ENCODE measurements around the gene STX1B.
A peak's percentile ranks its signal among the peaks of the same experiment; 100 is the strongest.
"Not testable (repeated sequence)": the region's sequence is repeated elsewhere in the genome, so short reads cannot be mapped to it uniquely, and the experiment has no call there.

The STX1B gene

DNA sequence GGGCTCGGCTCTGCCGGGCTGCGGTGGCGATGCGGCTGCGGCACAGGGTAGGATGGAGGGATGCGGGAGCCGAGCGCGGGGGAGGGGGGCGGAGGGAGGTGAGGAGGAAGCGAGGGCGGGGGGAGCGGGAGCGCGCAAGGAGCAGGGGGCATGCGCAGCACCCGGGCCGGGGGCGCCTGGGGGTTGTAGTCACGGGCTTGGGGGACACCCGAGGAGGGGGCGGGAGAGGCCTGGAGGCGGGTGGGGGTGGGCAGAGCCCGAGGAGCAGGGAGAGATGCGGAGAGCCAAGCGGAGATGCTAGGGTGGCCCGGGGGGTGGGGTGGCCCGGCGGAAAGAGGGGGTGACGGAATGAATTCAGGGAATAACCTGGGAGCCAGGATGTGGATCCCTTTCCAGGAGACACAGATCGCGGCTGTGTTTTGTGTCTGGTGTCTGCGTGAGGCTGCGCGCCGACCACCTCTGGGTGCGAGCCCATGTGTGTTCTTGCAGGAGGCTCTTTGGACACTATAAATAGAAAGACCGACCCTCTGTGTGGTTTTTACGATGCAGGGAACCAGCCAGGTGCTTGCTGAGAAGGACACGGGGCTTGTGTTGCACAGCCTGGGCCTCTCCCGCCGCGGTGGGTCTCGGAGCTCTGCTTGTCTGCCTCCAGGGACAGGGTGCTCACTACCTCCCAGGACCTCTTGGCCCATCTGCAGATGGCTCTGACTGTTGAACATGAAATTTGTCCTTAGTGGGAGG, at the start of gene STX1B:
Gene STX1B, minus strand, starts transcription at position 54 of the 741 bp plus-strand sequence. CDS start 242 bp downstream, outside the sequence.
- DNase-seq (ENCODE audit: low read depth), result no peak

DNA sequence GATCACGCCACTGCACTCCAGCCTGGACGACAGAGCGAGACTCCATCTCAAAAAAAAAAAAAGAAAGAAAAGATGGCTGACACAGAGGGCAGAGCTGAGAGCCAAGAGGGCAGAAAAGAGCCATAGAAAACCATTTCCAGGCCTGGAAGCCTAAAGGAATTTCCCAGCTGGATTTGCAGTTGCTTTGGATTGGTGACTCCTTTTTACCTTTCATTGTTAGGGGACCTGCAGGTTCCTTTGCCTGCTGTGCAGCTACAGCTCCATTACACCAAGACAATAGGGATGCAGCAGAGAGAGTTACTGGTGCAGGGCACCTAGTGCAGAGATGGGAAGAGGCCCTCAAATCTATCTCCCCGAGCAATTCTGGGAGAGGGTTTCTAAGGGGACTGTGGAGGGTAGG, 45.2 kb upstream of the STX1B start:
- no peak for DNase-seq (ENCODE audit: low read depth)

DNA sequence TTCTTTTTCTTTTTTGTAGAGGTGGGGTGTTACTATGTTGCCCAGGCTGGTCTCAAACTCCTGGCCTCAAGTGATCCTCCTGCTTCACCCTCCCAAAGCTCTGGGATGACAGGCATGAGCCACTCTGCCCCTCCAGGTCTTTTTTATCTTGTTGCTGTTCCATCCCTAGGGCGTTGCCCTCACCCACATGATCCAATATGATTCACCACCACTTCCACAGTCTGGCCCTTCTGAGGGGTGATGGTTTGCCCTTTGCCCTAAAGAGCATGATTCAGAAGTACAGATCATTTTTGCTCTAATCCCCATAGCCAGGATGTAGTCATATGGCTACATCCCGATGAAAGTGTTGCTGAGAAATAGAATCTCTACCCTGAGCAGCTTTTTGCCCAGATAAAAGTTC, 41.7 kb upstream of the STX1B start:
- DNase-seq (ENCODE audit: low read depth), result peak; percentile 88

DNA sequence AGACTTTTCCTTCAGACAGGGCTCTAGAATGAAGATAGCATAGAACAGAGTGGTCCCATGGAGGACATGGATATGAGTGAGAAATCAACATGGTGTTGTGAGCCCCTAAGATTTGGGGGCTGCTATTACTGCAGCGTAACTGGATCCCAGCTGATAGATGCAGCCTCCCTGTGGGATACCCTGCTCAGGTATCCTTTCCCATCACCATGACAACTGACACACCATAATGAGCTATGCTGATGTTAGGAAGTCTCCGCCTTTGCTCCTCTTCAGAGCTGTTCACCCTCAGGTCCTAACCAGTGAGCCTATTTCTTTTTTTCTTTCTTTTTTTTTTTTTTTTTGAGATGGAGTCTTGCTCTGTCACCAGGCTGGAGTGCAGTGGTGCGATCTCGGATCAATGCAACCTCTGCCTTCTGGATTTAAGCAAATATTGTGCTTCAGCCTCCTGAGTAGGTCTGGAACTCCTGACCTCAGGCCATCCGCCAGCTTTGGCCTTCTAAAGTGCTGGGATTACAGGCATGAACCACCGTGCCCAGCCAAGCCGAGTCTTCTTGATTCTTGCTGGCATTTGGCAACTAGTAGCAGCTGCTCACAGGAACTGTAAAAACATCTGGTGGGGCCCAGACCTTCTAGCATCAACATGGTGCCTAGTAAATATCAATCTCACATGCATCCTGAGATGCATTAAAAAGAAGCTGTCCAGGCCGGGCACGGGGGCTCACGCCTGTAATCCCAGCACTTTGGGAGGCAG, 40.0 kb upstream of the STX1B start:
- DNase-seq (ENCODE audit: low read depth), result peak; percentile 67

DNA sequence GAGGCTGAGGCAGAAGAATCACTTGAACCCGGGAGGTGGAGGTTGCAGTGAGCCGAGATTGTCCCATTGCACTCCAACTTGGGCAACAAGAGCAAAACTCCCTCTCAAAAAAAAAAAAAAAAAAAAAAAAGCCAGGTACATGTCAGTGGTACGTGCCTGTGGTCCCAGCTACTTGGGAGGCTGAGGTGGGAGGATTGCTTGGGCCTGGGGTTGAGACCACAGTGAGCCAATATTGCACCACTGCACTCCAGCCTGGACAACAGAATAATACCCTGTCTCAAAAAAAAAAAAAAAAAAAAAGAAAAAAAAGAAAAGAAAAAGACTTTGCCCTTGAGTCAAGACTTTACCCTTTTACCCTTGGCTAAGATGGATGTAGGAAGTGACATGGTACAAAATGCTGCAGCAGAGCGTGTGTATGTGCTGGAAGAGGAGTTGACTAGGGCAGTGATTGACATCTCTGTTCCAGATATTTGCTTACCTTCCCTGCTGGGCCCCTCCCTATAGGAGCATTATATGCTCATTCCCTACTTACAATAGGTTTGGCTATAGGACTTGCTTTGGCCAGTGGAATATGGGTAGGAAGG, 33.6 kb upstream of the STX1B start:
- no peak for DNase-seq (ENCODE audit: low read depth)

DNA sequence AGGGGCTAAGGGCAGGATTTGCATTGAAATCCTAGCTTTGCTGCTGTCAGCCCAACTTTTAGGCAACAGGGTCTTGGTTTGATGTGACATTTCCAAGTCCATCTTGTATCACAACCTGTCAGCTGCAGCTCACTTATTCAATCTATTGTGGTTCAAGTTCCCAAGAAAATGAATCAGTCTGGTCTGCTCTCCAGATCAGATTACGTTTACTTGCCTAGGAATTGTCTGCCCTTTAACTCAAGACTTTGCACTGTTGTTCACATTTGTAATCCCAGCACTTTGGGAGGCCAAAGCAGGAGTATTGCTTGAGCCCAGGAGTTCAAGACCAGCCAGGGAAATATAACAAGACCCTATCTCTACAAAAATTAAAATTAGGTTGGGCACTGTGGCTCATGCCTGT, 32.9 kb upstream of the STX1B start:
- DNase-seq (ENCODE audit: low read depth), result peak; percentile 13

DNA sequence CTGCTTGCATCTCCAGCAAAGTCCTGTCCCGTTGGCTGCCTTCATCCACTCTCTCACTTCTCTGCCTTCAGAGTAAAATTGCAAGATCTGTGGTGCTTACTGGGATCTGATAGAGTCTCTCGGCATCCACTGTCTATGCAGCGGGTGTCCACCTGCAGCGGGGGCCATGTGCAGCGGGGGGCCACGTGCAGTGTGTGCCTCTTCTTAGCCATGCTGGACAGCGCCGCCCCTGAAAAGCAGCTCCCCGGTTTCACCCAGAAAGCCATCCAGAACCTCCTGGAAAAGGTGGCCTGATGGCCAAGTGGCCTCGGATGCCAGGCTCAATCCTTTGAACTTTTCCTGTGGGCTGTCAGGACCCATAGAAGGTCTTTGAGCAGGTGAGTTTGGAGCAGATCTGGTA, 32.4 kb upstream of the STX1B start:
- no peak for DNase-seq (ENCODE audit: low read depth)

DNA sequence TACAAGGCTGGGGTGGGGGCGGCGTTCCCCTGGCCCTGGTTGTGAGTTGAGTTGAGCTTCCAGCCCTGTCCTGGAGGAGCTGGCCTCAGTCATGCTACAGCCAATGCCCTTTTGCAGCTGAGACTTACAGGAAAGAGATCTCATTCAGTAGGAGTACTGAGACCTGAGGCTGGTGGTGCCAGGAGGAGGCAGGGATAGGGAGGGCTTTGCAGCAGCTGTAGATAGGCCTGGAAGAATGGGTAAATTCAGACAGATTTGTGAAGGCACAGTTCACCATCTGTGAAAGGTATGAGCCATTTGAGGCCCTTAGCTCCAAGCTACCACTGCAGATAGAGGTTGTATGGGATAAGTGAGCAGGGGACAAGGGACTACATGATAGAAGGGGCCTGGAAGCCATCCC, 28.6 kb upstream of the STX1B start:
- no peak for DNase-seq (ENCODE audit: low read depth)

DNA sequence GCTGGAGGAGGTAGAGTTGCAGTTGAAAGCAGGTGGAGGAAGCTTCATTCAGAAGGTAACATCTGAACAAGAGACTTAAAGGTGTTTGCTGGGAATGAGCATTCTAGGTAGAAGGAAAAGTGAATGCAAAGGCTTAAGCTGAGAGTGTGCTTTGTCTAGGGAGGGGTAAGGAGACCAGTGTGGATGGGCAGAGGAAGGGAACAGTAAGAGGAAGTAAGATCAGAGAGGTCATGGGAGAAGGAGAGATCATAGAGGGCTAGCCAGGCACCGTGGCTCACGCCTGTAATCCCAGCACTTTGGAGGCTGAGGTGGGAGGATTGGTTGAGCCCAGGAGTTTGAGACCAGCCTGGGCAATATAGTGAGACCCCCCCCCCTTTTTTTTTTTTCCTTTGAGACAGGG, 26.3 kb upstream of the STX1B start:
- no peak for DNase-seq (ENCODE audit: low read depth)

DNA sequence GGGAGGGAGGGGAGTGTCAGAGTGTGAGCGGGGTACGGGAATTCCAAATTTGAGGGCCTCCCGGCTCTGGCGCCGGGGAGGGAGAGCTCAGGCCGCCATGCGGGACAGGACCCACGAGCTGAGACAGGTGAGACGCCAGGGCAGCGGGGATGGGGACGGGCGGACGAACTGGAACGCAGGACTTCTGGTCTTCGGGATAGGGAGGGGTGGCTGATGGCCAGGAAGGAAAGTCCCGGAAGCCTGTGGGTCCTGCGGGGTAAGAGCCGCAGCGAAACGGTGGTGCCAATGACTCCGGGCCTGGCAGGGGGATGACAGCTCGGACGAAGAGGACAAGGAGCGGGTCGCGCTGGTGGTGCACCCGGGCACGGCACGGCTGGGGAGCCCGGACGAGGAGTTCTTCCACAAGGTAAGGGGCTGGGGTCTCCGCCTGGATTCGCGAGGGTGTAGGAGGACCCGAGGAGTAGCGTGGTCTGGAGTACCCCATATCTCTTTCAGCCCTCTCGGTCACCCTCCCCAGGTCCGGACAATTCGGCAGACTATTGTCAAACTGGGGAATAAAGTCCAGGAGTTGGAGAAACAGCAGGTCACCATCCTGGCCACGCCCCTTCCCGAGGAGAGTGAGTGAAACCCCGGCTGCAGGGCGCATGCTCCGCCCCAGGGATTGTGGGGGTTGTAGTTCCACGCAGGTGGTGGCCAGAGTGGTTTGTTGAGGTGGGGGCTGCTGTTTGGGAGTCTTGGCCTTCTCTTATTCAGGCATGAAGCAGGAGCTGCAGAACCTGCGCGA, 23.5 kb upstream of the STX1B start:
- DNase-seq (ENCODE audit: low read depth), result peak; percentile 66

DNA sequence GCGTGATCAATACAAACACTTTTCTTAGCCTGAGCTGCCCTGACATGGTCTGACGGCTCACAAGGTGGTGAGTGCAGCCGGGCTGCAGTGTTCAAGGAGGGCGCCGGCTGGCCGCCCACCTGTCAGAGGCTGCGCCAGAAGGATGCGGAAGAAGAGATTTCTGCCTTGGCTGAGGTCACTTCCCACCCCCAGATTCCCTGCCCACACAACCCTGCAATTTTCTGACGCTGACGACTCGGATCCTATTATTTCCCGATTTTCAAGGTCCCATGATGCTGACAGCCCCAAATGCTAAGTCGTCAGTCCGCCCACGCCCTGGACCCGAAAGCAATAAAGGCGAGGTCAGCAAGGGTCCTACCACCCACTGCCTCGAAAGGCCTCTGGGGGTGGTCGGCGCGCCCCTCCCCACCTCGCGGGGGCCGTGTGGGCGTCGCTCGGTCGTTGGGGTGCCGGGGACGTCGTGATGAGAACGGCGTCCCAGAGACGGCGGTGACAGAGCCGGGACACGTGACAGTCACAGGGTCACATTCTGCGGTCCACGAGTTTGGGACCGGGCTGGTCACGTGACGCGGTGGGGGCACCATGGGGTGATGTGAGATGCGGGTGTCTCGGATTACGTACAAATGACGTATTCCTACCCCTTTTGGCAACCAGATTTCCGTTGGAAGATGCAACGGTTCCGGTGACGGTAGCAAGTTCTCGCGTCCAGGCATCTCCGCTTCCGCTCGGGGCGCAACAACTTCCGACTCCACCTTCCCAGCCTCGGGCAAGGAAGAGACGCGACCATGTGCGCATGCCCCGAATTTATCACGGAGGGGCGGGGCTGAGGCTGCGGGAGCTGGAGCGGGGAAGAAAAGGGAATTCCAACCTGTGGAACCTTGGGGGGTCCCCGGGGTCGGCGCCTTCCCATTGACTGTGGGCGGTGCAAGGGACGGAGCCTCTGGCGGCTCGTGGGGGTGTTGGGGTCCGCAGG, 22.6 kb upstream of the STX1B start, which contains the start of gene STX4:
Gene STX4, plus strand, starts transcription at position 823 of the 973 bp plus-strand sequence. CDS start 248 bp downstream, outside the sequence.
- DNase-seq (ENCODE audit: low read depth), result peak; percentile 97

DNA sequence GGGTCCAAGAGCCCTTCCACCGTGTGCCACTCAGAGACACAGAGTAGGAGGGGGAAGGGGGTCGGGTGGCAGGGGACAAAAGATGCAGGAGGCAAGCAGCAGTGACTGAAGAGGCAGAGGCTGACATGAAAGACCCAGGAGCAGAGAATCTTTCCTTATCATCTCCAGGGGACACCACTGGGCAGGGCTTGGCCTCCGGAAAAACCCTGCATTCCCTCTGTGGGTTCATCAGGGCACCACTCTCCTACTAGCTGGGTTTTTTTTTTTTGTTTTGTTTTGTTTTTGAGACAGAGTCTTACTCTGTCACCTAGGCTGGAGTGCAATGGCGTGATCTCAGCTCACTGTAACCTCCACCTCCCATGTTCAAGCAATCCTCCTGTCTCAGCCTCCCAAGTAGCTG, 20.8 kb upstream of the STX1B start:
- DNase-seq (ENCODE audit: low read depth), result no peak

DNA sequence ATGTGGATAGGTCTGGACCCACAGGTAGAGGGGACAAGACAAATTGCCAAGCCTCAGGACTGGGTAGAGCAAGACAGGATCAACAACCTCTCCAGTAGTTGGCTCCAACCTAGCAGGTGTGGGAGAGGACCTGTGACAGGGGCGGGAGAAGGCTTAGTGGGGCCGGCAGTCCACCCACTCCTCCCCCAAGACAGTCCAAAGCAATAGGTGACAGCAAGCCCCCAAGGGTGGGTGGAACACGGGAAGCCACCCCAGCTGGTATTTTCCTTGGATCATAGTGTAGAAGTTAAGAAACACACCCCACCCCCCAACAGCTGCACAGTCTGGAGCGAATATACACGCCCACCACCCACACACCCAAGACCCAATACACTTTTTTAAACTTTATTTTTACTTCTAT, 18.8 kb upstream of the STX1B start:
- no peak for DNase-seq (ENCODE audit: low read depth)

DNA sequence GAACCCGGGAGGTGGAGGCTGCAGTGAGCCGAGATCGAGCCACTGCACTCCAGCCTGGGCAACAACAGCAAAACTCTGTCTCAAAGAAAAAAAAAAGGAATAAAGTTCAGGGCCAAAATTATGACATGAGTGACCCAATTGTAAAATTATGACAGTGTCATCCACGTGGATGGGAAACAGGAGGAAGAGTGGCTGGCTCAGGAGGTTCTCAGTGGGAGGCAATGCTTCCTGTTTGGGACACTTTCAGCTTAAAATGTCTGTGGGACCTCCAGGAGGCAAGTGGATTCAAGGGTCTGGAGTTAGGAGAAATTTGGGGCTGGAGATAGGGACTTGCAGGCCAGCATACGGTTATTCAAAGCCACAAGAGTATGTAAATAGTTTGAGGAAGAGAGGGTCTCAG, 14.9 kb upstream of the STX1B start:
- no peak for DNase-seq (ENCODE audit: low read depth)

DNA sequence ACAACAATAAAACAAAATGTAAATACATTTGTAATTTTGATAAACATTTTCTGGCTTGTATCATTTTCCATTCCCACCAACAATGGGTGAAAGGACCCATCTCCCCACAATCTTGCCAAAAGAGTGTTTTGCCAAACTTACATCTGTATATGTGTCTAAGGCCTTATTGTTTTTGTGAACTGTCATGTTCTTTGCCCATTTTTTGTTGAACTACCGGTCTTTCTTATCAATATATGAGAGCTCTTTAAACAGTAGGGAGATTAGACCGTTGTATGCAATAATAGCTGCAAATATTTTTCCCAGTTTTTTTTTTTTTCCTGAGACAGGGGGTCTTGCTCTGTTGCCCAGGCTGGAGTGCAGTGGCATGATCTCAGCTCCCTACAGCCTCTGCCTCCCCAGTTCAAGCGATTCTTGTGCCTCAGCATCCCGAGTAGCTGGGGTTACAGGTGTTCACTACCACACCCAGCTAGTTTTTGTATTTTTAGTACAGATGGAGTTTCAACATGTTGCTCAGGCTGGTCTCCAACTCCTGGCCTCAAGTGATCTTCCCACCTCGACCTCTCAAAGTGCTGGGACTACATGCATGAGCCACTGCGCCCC, 13.3 kb upstream of the STX1B start:
- DNase-seq (ENCODE audit: low read depth), result no peak

DNA sequence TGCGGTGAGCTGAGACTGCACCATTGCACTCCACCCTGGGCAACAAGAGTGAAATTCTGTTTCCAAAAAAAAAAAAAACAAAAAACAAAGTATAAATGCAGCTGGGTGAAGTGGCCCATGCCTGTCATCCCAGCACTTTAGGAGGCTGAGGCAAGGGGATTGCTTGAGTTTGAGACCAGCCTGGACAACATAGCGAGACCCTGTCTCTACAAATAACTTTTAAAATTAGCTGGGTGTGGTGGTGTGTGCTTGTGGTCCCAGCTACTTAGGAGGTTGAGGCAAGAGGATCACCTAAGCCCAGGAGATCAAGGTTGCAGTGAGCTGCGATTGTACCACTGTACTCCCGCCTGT, 12.8 kb upstream of the STX1B start:
- DNase-seq (ENCODE audit: low read depth), result no peak

DNA sequence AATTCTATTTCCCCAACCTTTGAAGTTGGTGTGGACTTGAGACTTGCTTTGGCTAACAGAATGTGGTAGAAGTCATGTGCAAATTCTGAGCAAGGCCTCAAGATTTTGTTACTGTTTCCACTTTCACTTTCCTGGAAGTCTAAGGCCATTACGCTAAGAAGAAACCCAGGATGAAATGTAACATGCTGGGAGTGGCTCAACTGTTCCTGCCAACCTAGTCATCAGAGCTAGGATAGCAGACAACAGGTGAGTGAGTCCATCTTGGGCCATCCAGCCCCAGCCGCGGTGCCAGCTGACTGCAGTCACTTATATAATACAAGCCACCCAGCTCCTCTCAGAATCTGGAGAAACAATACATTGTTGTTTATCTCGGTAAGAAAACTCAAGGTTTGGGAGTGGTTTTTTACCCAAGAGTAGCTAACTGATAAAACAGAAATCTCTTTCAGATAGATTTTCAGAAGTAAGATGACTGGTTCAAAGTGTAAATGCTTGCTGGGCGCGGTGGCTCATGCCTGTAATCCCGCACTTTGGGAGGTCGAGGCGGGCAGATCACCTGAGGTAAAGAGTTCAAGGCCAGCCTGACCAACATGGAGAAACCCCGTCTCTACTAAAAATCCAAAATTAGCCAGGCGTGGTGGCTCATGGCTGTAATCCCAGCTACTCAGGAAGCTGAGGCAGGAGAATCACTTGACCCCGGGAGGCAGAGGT, 12.3 kb upstream of the STX1B start:
- DNase-seq (ENCODE audit: low read depth), result no peak

DNA sequence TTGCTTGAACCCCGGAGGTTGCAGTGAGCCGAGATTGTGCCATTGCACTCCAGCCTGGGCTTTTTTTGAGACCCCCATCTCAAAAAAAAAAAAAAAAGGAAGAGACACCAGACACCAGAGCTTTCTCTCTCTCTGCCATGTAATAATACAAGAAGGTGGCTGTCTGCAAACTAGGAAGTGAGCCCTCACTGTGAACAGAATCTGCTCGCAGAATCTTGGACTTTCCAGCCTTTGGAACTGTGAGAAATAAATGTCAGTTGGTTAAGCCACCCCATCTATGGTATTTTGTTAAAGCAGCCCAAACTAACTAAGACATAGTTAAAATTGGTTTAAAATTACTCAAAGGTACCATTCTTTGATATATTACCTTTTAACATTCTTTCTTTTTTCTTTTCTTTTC, 10.1 kb upstream of the STX1B start:
- DNase-seq (ENCODE audit: low read depth), result no peak

DNA sequence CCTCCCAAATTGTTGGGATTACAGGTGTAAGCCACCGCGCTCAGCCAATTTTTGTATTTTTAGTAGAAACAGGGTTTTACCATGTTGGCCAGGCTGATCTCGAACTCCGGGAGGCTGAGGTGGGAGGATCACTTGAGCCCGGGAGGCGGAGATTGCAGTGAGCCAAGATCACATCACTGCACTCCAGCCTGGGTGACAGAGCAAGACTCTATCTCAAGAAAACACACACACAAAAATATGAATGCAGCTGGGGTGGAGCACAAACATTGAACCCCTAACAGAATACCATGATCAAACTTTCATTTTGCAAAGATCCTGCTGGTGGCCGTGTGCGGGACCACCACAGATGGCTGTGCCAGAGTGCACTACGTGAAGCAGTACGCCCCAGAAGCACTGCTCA, 7.3 kb upstream of the STX1B start:
- not testable (repeated sequence) for DNase-seq (ENCODE audit: low read depth)

DNA sequence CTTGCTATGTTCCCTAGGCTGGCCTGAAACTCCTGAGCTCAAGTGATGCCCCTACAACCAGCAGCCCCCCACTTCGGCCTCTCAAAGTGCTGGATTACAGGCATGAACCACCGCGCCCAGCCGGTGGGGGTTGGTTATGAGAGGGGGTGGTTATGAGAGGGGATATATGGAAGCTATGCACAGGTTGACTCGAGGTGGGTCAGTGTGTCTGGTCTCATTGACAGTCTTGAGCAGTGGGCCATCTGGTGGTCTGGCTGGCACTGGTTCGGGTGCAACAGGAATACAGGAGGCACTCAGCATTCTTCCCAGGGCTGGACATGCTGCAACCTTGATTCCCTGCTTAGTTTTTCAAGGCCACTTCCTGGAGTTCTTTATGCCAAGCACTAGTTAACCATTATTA, 5.6 kb upstream of the STX1B start:
- DNase-seq (ENCODE audit: low read depth), result no peak

All from fibroblast of gingiva (primary cell).